H9 (cell line): ENCODE data around the gene BMP2K. TPM values are rescaled to one million over a fixed set of nuclear protein-coding genes. Genes with fewer than 3 reads are reported as not detected.

ENCODE experiments used
- DNase-seq: peaks from one replicate; pipeline ENCODE4 v3.0.0-alpha.2; 2017
- H2AFZ ChIP-seq: one replicate; pipeline ENCODE4 v1.6.1; 2013; ENCODE audit warnings: mild to moderate bottlenecking, low read length, control low read depth, moderate library complexity
- H2AK5ac ChIP-seq: 2 replicates; pipeline ENCODE4 v1.6.1; 2013; ENCODE audit warnings: low read length, control low read depth, mixed read lengths; ENCODE audit not compliant: insufficient read length
- H2BK120ac ChIP-seq: one replicate; pipeline ENCODE4 v1.6.1; 2013; ENCODE audit warnings: low read depth, mild to moderate bottlenecking, low read length, control low read depth, inconsistent platforms; ENCODE audit not compliant: poor library complexity, severe bottlenecking
- H2BK12ac ChIP-seq: 2 replicates; pipeline ENCODE4 v1.6.1; 2013; ENCODE audit warnings: low read length, control low read depth, mixed read lengths, low read depth; ENCODE audit not compliant: insufficient read length
- H2BK15ac ChIP-seq: 2 replicates; pipeline ENCODE4 v1.6.1; 2013; ENCODE audit warnings: low read depth, low read length, control low read depth
- H2BK20ac ChIP-seq: one replicate; pipeline ENCODE4 v1.6.1; 2013; ENCODE audit warnings: low read depth, mild to moderate bottlenecking, low read length, control low read depth, inconsistent platforms; ENCODE audit not compliant: poor library complexity, severe bottlenecking
- H2BK5ac ChIP-seq: 2 replicates; pipeline ENCODE4 v1.6.1; 2013; ENCODE audit warnings: low read length, control low read depth, mixed read lengths; ENCODE audit not compliant: insufficient read length
- H3K14ac ChIP-seq: 2 replicates; pipeline ENCODE4 v1.6.1; 2013; ENCODE audit warnings: low read length, control low read depth; ENCODE audit not compliant: insufficient read depth
- H3K18ac ChIP-seq: 2 replicates; pipeline ENCODE4 v1.6.1; 2013; ENCODE audit warnings: low read depth, mild to moderate bottlenecking, mixed read lengths, low read length, control low read depth; ENCODE audit not compliant: insufficient read length
- H3K23ac ChIP-seq: 2 replicates; pipeline ENCODE4 v1.6.1; 2013; ENCODE audit warnings: low read length, control low read depth, mixed read lengths, low read depth; ENCODE audit not compliant: insufficient read length
- H3K23me2 ChIP-seq: 2 replicates; pipeline ENCODE4 v1.6.1; 2013; ENCODE audit warnings: low read depth, mild to moderate bottlenecking, mixed read lengths, low read length, control low read depth; ENCODE audit not compliant: insufficient read length, poor library complexity, severe bottlenecking
- H3K27ac ChIP-seq: 2 replicates; pipeline ENCODE4 v1.5.1; 2013; ENCODE audit warnings: low read length, control low read depth, mixed read lengths, low read depth; ENCODE audit not compliant: insufficient read length
- H3K27me3 ChIP-seq: 2 replicates; pipeline ENCODE4 v1.6.1; 2013; ENCODE audit warnings: low read length, control low read depth, inconsistent platforms; ENCODE audit not compliant: insufficient read depth
- H3K4ac ChIP-seq: 2 replicates; pipeline ENCODE4 v1.6.1; 2013; ENCODE audit warnings: low read depth, mild to moderate bottlenecking, control low read depth, inconsistent platforms, low read length, moderate library complexity
- H3K4me1 ChIP-seq: 2 replicates; pipeline ENCODE4 v1.6.1; 2013; ENCODE audit warnings: low read length, control low read depth, inconsistent platforms; ENCODE audit not compliant: insufficient read depth
- H3K4me2 ChIP-seq: 2 replicates; pipeline ENCODE4 v1.6.1; 2013; ENCODE audit warnings: low read length, control low read depth, mixed read lengths; ENCODE audit not compliant: insufficient read length, insufficient read depth
- H3K56ac ChIP-seq: 2 replicates; pipeline ENCODE4 v1.6.1; 2013; ENCODE audit warnings: low read depth, mild to moderate bottlenecking, mixed read lengths, low read length, control low read depth; ENCODE audit not compliant: insufficient read length
- H3K79me1 ChIP-seq: 2 replicates; pipeline ENCODE4 v1.6.1; 2013; ENCODE audit warnings: low read depth, mild to moderate bottlenecking, moderate library complexity, low read length, control low read depth, inconsistent platforms; ENCODE audit not compliant: insufficient read depth, poor library complexity, severe bottlenecking
- H3K79me2 ChIP-seq: 2 replicates; pipeline ENCODE4 v1.6.1; 2013; ENCODE audit warnings: low read length, control low read depth, inconsistent platforms; ENCODE audit not compliant: insufficient read depth
- H3K9ac ChIP-seq: 2 replicates; pipeline ENCODE4 v1.6.1; 2013; ENCODE audit warnings: low read length, control low read depth, mixed read lengths; ENCODE audit not compliant: insufficient read length; ENCODE audit errors: extremely low read depth
- H3K9me3 ChIP-seq: one replicate; pipeline ENCODE4 v1.6.1; 2013; ENCODE audit warnings: low read depth, low read length, inconsistent platforms; ENCODE audit not compliant: control insufficient read depth
- H3T11ph ChIP-seq: one replicate; pipeline ENCODE4 v1.6.1; 2013; ENCODE audit warnings: mild to moderate bottlenecking, low read length, control low read depth, inconsistent platforms
- H4K20me1 ChIP-seq: one replicate; pipeline ENCODE4 v1.6.1; 2013; ENCODE audit not compliant: control insufficient read depth, insufficient read length, insufficient read depth
- H4K5ac ChIP-seq: 2 replicates; pipeline ENCODE4 v1.6.1; 2013; ENCODE audit warnings: low read depth, mild to moderate bottlenecking, mixed read lengths, low read length, control low read depth; ENCODE audit not compliant: insufficient read length
- H4K8ac ChIP-seq: replicated peaks from 2 replicates; pipeline ENCODE4 v1.6.1; 2013; ENCODE audit warnings: low read length, control low read depth, mixed read lengths, low read depth; ENCODE audit not compliant: insufficient read length
- H4K91ac ChIP-seq: 2 replicates; pipeline ENCODE4 v1.6.1; 2013; ENCODE audit warnings: low read depth, mild to moderate bottlenecking, moderate library complexity, mixed read lengths, low read length, control low read depth; ENCODE audit not compliant: insufficient read length
- H3K27ac Mint-ChIP-seq, 3 experiments: 2 replicates in 2 of 3; 3 replicates in 1 of 3; pipeline ENCODE4 v1.8.0; 2020 to 2021; ENCODE audit warnings: mixed read lengths in 3 of 3, mild to moderate bottlenecking in 1 of 3, moderate library complexity in 1 of 3
- H3K27me3 Mint-ChIP-seq: 2 replicates; pipeline ENCODE4 v1.8.0; 2021; ENCODE audit warnings: low read depth, mild to moderate bottlenecking, moderate library complexity, mixed read lengths
- H3K36me3 Mint-ChIP-seq, 3 experiments: 2 replicates in 2 of 3; 3 replicates in 1 of 3; pipeline ENCODE4 v1.8.0; 2020 to 2021; ENCODE audit warnings: low read depth in 3 of 3, mixed read lengths in 3 of 3; ENCODE audit not compliant: insufficient read depth in 1 of 3
- H3K4me1 Mint-ChIP-seq, 2 experiments: 2 replicates each; pipeline ENCODE4 v1.8.0; 2020; ENCODE audit warnings: mixed read lengths in 2 of 2
- H3K4me3 Mint-ChIP-seq, 2 experiments: 2 replicates in 1 of 2; 3 replicates in 1 of 2; pipeline ENCODE4 v1.8.0; 2020 to 2021; ENCODE audit warnings: mild to moderate bottlenecking in 2 of 2, mixed read lengths in 2 of 2, moderate library complexity in 1 of 2
- H3K9me3 Mint-ChIP-seq, 2 experiments: 2 replicates in 1 of 2; 3 replicates in 1 of 2; pipeline ENCODE4 v1.8.0; 2020; ENCODE audit warnings: mild to moderate bottlenecking in 2 of 2, mixed read lengths in 2 of 2, moderate library complexity in 1 of 2
- CTCF ChIP-seq: fragments of 200-600 bp; sonication (generic); conservative IDR thresholded peaks from 3 replicates; pipeline ENCODE4 v1.8.0; 2021; ENCODE audit warnings: antibody characterized with exemption, mild to moderate bottlenecking
- whole genome bisulfite sequencing: extraction: QIAGEN DNeasy Blood & Tissue Kit; methylation state at CpG from one replicate; pipeline ENCODE4 v1.1.7; 2013; ENCODE audit warnings: missing lambda C conversion rate, low lambda C conversion rate, mixed read lengths; ENCODE audit not compliant: insufficient read length; ENCODE audit errors: extremely low coverage; 5-methylcytosine and 5-hydroxymethylcytosine counted together
- total RNA-seq: library from RNA; stranded (reverse); gene quantifications from 2 replicates; pipeline ENCODE4 v1.2.1, GENCODE V29; 2021

Gene BMP2K
- total RNA-seq, 1 experiment from 2014 or later = 26.4 TPM

DNA sequence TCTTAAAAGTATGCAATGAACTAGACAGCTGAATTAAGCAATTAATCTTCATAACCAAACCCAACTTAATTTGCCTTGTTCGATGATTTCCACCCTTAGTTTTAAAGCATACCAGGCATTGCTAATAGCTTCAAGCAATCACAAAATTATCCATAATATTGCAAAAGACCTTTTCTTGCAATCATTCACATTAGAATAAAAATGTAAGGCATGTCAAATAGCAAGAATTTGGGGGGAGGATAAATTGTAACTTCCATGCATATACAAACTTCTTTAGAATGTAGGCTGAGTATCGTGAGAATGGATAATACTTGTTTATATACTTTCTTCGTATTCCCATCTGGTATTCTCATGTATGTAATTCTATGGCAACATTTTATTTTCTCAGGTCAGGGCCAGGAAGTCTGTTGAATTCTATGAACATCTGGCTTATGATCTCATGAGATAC, 28.7 kb upstream of the BMP2K start:
- Histone ChIP-seq H3T11ph (no peak overlapping the region), H2BK12ac (no peak overlapping the region), H3K56ac (no peak overlapping the region), H3K23me2 (no peaks in the 10 kb centered on the region), H3K4me2 (no peak overlapping the region), H3K27ac (no peak overlapping the region), H3K23ac (no peak overlapping the region), H4K91ac (no peak overlapping the region), H4K20me1 (no peaks in the 10 kb centered on the region), H3K27me3 (no peaks in the 10 kb centered on the region), H3K4ac (no peak overlapping the region), H4K5ac (no peak overlapping the region), H3K14ac (no peak overlapping the region), H2AK5ac (no peak overlapping the region), H3K9ac (no peak overlapping the region), H3K4me1 (no peaks in the 10 kb centered on the region), H2BK20ac (no peak overlapping the region), H2BK120ac (no peak overlapping the region), H2BK15ac (no peak overlapping the region), H2AFZ (no peak overlapping the region), H3K18ac (no peak overlapping the region), H3K79me2 (no peaks in the 10 kb centered on the region), H2BK5ac (no peak overlapping the region), H3K79me1 (no peaks in the 10 kb centered on the region), H4K8ac (no peak overlapping the region), H3K9me3 (no peaks in the 10 kb centered on the region)
- DNase-seq = no peak
- Mint-ChIP-seq H3K36me3 (no peaks in the 10 kb centered on the region), H3K27ac (no peak overlapping the region), H3K4me1 (no peaks in the 10 kb centered on the region), H3K27me3 (no peaks in the 10 kb centered on the region), H3K9me3 (no peaks in the 10 kb centered on the region), H3K4me3 (no peak overlapping the region)
- no peak for TF ChIP-seq CTCF
- no CpG with 5 or more reads among the region's 3 CpGs for WGBS
